ENCODE data around the gene CABP4.

GRCh38 chr11:67422891-67423290, 32.3 kb upstream of the CABP4 start:
- no peak for TF ChIP-seq CTCF (IDR thresholded peaks at IDR 0.05)
- TF ChIP-seq POLR2AphosphoS5 (IDR thresholded peaks at IDR 0.05), result no peak
- no peak for TF ChIP-seq POLR2A (IDR thresholded peaks at IDR 0.05)
